Stimulated activated CD8-positive, alpha-beta memory T cell treated with anti-CD3 and anti-CD28 coated beads, Interleukin-7, amount 100 ng/mL, for 48 hours (primary cell): ENCODE results near the gene NOTCH2.

Source experiments
- DNase-seq, 2 donors: peaks; one replicate each; pipeline ENCODE4 v3.0.0-alpha.2; 2020; ENCODE audit warnings: low read depth in 1 of 2; ENCODE audit errors: extremely low read depth in 1 of 2

The NOTCH2 gene

DNA sequence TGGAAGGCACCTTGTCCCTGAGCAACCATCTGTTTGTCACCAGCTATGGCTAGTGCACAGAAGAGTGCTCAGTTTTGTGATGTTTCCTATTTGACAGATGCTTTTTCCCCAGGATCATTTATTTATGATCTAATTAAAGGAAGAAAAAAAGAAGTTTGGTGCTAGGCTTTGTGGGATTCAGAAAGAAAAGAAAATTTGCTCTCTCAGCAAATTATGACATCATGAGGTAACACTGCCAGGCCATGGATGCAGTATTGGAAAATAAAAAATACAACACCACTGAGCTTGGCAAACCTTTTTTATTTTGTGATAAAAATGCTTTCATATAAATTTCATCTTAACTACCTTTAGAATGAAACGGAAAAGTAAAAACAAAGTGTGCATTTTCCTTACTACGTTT, 157.7 kb downstream of the NOTCH2 start:
- DNase-seq: no peak

DNA sequence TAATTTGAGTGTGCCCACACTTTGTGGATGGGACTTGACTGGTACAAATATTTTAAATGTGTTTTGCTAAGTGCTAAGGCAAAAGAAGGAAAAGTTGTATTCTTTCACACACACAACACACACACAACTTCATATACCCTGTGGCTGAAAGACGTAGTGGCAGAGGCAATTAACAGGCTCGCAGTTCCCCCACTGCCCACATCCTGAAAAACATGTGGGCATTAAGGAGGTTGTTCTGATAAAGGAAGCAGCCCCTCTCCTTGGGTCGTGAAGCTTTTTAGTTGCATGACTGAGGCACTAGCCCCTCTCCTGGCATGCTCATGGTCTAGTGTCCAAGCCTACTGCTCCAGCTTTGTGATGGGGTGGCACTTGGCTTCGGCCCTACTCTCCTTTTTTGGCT, 158.8 kb downstream of the NOTCH2 start:
- no peak for DNase-seq

DNA sequence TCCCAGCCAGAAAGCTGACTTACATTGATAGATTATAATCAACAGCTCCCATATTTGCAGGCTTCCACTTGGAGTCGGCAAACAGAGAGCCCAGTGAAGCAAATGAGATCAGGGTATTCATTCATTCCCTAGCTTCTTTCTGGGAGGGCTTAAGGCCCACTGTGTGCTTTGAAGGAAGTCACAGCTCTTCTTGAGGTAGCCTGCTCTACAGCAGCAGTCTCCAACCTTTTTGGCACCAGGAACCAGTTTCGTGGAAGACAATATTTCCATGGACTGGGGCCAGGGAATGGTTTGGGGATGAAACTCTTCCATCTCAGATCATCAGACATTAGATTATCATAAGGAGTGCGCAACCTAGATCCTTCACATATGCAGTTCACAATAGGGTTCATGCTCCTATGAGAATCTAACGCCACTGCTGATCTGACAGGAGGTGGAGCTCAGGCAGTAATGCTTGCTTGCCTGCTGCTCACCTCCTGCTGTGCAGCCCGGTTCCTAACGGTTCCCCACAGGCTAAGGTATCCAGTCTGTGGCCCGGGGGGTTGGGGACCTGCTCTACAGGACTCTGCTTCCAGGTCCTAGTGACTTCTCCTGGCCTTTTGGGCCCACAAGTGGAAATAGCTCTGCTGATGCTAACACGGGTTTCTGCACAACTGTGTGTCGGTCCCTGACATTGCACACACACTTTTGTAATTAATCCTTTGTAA, 159.4 kb downstream of the NOTCH2 start:
- DNase-seq: no peak

DNA sequence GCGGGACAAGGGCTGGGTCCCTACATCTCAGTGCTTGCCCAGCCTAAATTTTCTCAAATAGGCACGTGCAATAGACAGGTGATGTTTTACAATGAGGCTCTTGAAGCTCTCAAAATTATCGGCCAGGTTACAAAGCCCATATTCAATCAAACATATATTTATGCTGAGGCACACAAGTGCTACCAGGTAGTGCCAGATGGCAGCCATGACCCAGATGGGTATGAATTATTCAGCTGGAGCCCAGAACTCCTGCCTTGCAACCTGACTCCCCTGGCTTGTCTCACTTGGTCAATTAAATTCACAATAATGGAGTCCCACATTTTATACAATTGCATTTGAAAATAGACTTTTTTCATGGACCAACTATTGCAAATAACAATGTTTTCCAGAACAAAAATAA, 160.8 kb downstream of the NOTCH2 start:
- no peak for DNase-seq

DNA sequence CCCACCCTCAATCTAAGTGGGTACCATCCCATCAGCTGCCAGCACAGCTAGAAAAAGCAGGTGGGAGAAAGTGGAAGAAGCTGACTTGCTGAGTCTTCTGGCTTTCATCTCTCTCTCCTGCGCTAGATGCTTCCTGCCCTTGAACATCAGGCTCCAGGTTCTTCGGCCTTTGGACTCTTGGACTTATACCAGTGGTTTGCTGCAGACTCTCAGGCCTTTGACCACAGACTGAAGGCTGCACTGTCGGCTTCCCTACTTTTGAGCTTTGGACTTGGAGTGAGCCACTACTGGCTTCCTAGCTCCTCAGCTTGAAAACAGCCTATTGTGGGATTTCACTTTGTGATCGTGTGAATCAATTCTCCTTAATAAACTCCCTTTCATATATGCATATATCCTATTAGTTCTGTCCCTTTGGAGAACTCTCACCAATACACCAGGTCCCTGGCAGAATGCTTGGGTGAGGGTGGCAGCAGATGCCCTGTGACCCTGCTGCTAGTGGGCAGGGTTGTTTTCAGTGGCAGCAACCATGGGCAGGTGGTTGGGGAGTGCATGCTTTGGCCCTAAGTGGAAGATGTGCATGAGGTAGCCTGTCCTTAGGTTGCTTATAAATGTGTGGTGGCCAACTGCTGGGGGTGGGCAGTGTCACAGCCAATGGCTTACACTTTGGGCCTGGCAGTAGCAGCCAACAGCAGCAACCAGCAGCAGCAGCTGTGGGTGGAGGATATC, 162.4 kb downstream of the NOTCH2 start:
- DNase-seq: no peak

DNA sequence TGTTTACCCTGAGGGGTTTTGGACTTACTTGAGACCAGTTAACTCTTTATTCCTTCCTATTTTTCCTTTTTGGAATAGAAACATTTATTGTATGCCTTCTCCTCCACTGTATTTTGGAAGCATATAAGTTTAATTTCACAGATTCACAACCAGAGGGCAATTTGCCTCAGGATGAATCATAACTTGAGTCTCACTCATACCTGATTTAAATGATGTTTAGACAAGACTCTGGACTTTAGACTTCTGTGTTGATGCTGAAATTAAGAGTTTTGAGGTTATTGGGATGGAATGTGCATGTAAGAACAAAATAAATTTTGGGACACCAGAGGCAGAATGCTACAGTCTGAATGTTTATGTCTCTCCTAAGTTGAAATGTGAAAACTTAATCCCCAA, 166.0 kb downstream of the NOTCH2 start:
- DNase-seq: no peak

DNA sequence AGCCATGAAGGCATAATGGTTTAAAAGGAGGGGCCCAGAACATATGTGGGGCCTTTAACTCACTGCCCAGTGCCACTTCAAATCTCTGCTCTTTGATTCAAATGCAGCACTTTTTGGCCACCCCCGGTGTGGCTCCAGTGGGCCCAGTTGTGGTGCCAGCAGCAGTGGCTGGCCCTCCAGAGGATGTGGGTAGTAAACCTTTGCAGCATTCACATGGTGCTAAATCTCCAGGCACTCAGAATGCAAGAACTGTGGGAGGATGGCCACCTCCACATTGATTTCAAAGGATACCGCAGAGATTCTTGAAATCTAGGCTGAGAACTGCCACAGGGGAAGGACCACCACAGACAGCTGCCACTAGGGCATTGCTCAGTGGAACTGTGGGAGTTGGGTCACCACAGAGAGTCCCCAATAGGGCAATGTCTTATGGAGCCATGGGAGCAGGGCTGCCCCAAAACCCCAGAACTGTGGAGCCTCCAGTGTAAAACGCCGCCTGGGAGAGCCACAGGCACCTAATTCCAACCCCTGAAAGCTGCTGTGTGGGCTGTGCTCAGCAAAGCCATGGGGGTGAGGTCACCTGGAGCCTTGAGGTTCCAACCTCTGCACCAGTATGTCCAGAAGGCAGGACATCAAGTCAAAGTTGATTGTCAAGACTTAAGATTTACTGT, 166.6 kb downstream of the NOTCH2 start:
- DNase-seq: no peak

DNA sequence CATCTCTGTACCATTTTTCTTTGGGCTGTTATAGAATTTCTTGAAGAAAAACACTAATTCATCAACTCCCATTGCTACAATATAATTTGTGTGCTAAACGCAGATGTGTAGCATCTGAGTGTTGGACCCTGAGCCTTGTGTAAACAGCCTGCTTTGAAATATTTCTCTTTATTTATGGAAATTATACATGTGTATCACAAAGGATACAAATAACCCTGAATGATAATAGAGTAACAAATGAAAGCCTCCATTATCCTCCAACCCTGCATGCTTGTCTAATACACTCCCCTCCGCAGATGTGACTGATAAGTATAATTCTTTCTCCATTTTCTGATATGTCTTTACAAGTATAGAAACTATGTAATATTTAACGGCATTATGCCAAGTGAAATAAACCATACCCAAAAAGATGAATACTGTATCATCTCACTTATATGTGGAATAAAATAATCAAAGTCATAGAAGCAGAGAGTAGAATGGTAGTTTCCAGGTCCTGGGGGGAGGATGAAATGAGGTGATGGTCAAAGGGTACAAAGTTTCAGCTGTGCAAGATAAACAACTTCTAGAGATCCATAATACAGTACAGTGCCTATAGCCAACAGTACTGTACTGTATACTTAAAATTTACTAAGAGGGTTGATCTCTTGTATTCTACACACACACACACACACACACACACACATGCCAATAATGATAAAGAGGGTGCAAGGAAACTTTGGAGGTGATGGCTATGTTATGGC, 170.3 kb downstream of the NOTCH2 start:
- no peak for DNase-seq

DNA sequence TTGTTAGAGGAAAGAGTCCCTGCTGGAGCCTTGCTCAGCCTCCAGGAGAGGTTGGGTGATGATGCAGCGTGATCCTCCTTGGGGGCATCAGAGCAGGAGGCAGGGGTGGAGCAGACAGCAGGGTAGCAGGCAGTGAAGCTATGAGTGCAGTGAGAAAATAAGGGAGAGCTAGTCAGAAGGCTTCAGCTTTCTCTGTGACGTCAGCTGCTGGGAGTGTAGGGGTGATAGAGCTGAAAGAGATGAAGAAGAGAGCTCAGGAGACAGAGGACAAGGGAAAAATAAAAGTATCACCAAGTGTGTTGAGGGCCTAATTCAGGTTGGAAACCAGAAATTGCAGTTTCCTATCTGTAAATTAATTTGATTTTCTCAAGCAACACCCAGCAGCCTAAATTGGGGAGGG, 170.9 kb downstream of the NOTCH2 start:
- DNase-seq: no peak

DNA sequence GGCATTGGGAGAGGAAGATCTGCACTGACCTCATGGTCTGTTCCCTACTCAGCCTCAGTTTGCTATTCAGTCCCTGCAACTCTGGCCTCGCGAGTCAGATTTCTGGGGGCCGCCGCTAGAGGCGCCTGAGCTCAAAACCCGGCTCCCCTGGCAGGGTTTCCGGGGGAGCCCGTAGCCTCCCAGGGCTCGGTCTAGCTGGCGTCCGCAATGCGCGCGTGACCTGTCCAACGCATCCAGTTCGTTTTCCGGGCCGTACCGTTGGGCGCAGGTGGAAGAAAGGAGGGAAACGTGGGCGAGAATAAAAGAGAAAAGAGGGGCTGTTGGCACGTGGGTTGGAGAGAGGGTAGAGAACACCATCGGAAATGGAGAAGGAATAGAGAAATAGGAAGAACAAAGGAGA, 173.2 kb downstream of the NOTCH2 start, which contains the start of gene ADAM30:
TSS of gene ADAM30 (minus strand) at position 213 of the 400 bp plus-strand sequence. CDS start at position 34, 179 bp downstream.
- DNase-seq: no peak

DNA sequence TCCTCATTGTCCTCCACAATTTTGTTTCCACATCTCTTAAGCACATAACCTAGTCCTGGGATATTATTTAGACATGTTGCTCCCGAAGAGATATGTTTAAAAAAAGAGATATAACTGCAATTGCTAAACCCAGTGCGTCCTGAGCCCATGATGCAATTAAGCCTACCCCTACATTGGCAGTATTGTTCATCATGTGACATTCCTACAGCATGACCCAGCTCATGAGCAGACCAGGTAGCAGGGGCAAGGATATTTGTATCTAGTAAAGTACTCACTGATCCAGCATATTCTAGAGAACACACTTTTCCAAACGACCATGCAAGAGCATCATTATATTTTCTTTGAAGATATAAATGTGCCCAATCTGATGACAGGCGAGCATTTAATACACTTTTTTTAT, 174.4 kb downstream of the NOTCH2 start:
- DNase-seq: no peak

DNA sequence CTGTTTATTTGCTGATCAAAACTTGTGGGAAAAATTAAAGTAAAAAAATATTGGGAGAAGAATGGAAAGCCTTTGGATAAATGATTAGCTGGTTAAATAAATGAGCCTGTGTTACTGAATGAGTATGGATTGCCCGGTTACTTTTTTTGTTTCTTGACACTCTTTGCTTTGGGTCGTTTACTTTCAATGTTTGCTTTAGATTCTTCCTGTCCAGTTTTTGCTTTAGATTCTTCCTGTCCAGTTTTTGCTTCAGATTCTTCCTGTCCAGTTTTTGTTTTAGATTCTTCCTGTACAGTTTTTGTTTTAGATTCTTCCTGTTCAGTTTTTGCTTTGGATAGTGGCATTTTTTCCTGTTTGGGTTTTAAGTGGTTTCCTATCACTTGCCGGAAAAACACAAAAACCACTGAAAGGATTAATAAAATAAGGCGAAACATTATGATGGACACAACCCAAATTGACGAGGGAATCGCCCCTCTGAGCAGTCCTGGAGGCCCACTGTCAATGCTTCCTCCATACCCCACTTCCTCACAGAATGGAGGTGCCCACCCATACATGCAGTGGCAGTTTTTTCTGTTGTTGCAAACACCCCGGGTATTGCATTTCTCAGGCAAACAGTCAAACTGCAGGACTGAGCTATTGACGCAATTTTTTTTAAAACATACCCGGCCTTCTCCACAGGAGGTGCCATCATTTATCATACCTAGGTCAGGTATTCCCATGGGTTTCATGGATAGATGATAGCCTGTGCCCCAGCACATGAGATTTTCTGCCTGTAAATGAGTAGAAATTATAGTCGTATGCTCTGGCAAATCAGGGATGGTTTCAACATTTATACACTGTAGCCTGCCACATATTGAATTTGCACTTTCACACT, 175.4 kb downstream of the NOTCH2 start:
- DNase-seq: no peak

DNA sequence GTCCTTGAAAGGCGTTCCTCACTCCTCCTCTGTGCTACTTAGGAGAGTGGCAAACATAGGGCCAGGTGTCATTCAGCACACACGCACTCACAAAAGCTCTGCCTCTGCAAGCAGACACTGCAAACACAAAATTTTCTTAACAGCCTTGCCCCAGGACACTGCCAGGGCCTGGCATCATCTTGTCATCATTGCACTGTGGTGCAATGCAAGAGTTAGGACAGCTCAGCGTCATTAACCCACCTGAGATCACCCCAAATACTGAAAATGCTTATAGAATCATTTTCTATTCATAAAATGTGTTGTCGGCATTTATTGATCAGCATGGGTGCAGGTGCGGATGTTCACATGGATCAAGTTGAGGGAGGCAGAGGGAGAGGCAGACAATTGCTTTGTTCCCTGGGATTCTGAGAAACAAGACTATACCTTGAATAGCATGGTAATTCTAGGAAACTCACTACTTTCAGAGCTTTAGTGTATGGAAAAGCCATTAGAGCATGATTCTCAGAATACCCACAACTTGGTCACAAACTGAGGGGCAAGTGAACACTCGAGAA, 176.1 kb downstream of the NOTCH2 start:
- DNase-seq: no peak

DNA sequence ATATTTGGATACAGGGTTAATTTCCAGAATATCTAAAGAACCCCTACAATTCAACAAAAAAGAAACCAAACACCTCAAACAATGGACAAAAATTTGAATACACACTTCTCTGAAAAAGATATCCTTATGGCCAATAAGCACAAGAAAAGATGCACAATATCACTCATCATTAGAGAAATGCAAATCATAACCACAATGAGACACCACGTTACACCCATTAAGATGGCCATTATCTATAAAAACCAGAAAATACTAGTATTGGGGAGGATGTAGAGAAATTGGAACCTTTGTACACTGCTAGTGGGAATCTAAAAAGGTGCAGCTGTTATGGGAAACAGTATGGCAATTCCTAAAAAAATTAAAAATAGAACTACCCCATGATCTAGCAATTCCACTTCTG, 178.1 kb downstream of the NOTCH2 start:
- DNase-seq: no peak

DNA sequence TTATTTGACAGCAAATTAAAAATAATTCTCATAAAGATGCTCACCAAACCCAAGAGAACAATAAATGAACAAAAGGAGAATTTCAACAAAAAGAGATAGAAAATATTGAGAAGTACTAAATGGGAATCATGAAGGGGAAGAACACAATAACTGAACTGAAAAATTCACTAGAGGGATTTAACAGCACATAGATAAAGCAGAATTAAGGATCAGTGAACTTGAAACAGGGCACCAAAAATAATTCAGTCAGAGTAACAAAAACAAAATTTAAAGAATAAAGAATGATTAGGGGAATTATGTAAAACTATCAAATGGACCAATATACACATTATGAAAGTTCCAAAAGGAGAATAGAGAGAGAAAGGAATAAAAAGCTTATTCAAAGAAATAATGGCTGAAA, 181.0 kb downstream of the NOTCH2 start:
- no peak for DNase-seq

DNA sequence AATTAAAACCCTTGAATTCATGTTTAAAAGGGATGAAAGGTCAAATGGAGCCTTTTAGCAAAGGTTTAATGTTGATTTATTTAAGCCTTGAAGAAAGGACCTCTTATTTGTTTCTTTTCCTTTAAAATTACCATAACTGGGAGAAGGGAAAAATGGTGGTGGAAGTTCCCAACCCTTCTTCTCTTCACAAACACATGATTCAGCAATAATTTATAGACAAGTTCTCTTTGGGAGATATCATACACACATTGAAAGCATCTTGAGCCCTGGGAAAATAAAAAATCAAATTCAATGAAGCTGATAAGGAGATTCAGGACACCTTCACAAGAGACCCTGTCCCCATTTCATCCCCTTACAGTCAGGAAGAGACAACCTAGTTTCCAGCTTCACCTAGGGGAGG, 182.0 kb downstream of the NOTCH2 start:
- no peak for DNase-seq

DNA sequence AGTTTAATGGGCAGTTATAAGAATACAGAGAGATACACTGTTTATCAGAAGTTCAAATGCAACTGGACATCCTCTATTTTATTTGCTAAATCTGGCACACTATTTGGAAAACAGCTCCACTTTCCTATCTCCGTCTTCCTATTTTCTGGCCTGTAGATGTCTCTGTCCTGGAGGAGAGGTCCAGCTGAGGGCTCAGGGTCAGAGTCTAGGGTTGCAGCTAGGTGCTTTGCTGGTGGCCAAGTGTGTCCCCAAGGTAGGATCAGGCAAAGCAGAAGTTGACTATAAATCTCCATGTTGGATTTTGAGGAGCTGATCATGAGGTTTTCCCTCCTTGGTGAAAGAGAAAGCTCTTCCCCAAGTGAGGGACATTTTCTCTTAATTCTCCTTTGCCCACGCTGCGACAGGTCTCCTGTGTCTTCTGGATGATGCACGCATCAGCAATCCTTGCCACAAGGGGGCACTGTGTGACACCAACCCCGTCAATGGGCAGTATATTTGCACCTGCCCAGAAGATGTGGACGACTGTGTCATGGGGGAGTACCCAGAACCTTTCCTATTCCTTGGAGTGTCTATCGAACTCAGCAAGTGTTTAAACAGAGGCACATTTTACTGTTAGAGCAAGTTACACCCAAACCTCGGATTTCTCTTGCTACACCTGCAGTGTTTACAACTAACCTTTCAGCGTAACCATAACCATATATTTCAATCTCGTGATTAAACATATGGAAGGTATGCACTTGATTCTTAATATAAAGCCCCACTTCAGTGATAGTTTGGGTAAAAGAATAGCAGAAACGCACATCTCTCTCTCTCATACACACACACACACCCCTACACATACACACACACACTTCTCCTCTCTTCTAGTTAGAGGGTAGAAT, 183.3 kb downstream of the NOTCH2 start:
- DNase-seq: peak in 1 of 2 donors; percentile 25

DNA sequence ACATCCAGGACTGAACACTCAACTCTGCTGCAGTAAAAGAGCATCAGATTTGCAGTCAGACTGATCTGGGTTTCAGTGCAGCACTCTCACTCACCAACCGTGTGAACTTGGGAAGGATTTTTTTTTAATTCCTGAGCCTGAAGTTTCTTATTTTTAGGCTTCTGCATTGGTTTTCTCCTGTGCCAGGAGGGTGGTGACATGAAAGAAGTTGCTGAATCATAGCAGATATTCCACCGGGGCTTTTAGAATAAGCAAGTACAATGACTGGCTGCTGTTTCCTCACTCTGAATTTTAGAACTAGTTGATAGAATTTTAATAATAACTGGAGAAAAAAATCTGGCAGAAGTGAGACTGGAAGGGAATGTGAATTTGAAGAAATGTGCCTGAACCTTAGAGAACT, 184.8 kb downstream of the NOTCH2 start:
- no peak for DNase-seq

DNA sequence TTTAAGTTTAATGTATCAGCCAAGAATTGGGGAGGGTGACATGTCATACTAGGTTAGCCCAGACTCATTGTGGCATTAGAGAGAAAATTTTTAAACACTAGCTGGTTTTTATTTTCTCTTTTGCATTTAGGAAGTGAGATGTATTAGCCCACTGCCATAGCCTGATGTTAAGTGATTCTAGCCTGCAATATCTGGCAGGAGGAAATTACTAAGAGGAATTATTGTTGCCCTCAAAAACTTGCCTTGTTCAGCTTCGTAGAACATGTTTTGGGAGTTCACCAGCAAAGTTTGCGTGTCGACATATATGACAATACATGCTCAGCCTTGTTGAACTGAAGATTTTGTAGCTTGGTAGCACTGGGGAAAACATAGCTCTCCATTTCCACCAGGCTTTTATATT, 185.6 kb downstream of the NOTCH2 start:
- no peak for DNase-seq
